ENCODE results near the gene C1QTNF7. TPM values are rescaled to one million over a fixed set of nuclear protein-coding genes. Genes with fewer than 3 reads are reported as not detected.

Gene C1QTNF7
- total and polyA plus RNA-seq, 2 donors: 0.61 to 0.94 TPM

DNA sequence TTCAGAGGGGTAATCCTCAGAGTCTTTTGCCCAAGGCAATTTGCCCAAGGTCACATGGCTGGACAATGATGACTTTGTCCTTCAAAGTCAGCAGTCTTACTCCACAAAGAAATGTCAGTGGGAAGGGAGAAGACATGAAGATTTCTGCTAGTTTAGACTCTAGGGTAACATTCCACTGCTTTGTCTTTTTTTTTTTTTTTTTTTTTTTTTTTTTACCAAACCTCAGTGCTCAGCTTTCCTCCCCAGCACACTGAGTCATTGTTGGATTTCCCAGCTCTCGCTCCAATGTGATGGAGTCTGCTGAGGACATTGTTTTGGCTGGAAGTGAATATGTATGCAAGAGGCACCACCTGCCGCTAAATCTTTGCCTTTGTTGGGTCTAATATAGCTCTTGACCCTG is 7.2 kb upstream of the C1QTNF7 start:
- H3K27ac ChIP-seq (ENCODE audit: low read depth in 1 of 2, low read length in 1 of 2): no peak overlapping the region
- H3K4me1 ChIP-seq (ENCODE audit: control insufficient read depth in 2 of 2, insufficient read depth in 2 of 2, low read length in 2 of 2): peaks cover 0 to 6% of the 10 kb centered on the region in 2 donors
- H3K4me3 ChIP-seq (ENCODE audit: low read length in 2 of 2): no peak overlapping the region
- no peak for DNase-seq (ENCODE audit: low read depth in 6 of 9, low spot score in 9 of 9)
- no peaks in the 10 kb centered on the region for H3K27me3 ChIP-seq (ENCODE audit: control insufficient read depth in 2 of 2, insufficient read depth in 1 of 2, low read length in 1 of 2)
- no peaks in the 10 kb centered on the region for H3K36me3 ChIP-seq (ENCODE audit: control insufficient read depth in 2 of 2, insufficient read depth in 2 of 2, low read length in 1 of 2)
- H3K9me3 ChIP-seq (ENCODE audit: control insufficient read depth in 2 of 2, insufficient read depth in 1 of 2, low read length in 1 of 2): no peaks in the 10 kb centered on the region
- WGBS: 49% methylated on average over 2 of the region's 2 CpGs

GRCh38 chr4:15423285-15423711 is 4.5 kb upstream of the C1QTNF7 start:
- Histone ChIP-seq H3K27ac (ENCODE audit: low read depth in 1 of 2, low read length in 1 of 2) (no peak overlapping the region), H3K9me3 (ENCODE audit: control insufficient read depth in 2 of 2, insufficient read depth in 1 of 2, low read length in 1 of 2) (no peaks in the 10 kb centered on the region), H3K4me1 (ENCODE audit: control insufficient read depth in 2 of 2, insufficient read depth in 2 of 2, low read length in 2 of 2) (no peaks in the 10 kb centered on the region), H3K4me3 (ENCODE audit: low read length in 2 of 2) (no peak overlapping the region), H3K36me3 (ENCODE audit: control insufficient read depth in 2 of 2, insufficient read depth in 2 of 2, low read length in 1 of 2) (no peaks in the 10 kb centered on the region), H3K27me3 (ENCODE audit: control insufficient read depth in 2 of 2, insufficient read depth in 1 of 2, low read length in 1 of 2) (no peaks in the 10 kb centered on the region)
- no peak for DNase-seq (ENCODE audit: low read depth in 6 of 9, low spot score in 9 of 9)
- 74% methylated on average over 5 of the region's 5 CpGs for WGBS

GRCh38 chr4:15425520-15425919 is 2.3 kb upstream of the C1QTNF7 start:
- no peak for DNase-seq (ENCODE audit: low read depth in 6 of 9, low spot score in 9 of 9)
- Histone ChIP-seq H3K36me3 (ENCODE audit: control insufficient read depth in 2 of 2, insufficient read depth in 2 of 2, low read length in 1 of 2) (no peaks in the 10 kb centered on the region), H3K27ac (ENCODE audit: low read depth in 1 of 2, low read length in 1 of 2) (no peak overlapping the region), H3K27me3 (ENCODE audit: control insufficient read depth in 2 of 2, insufficient read depth in 1 of 2, low read length in 1 of 2) (no peaks in the 10 kb centered on the region), H3K4me3 (ENCODE audit: low read length in 2 of 2) (no peak overlapping the region), H3K4me1 (ENCODE audit: control insufficient read depth in 2 of 2, insufficient read depth in 2 of 2, low read length in 2 of 2) (no peaks in the 10 kb centered on the region), H3K9me3 (ENCODE audit: control insufficient read depth in 2 of 2, insufficient read depth in 1 of 2, low read length in 1 of 2) (no peaks in the 10 kb centered on the region)
- 96% methylated on average over 2 of the region's 2 CpGs for WGBS

DNA sequence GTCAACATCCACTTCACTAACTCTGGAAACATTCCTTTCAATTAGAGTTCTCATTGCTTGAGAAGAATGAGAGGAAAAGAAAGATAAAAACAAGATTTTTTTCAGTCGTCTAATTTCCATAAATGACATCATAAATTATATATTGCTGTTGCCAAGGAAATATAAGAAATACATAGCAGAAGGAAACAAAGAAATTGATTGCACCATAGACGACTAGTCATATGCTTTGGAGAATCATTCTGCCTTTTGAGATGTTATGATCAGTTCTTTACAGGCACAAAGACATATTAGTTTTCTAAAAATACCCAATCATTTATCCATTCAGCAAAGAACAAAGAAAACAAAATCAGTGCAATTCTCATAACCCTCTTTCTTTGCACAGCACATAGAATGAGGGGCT is 672 bp upstream of the C1QTNF7 start:
- H3K4me1 ChIP-seq (ENCODE audit: control insufficient read depth in 2 of 2, insufficient read depth in 2 of 2, low read length in 2 of 2): no peaks in the 10 kb centered on the region
- no peaks in the 10 kb centered on the region for H3K9me3 ChIP-seq (ENCODE audit: control insufficient read depth in 2 of 2, insufficient read depth in 1 of 2, low read length in 1 of 2)
- H3K27ac ChIP-seq (ENCODE audit: low read depth in 1 of 2, low read length in 1 of 2): no peak overlapping the region
- H3K27me3 ChIP-seq (ENCODE audit: control insufficient read depth in 2 of 2, insufficient read depth in 1 of 2, low read length in 1 of 2): no peaks in the 10 kb centered on the region
- 96% methylated on average over 2 of the region's 2 CpGs for WGBS
- no peaks in the 10 kb centered on the region for H3K36me3 ChIP-seq (ENCODE audit: control insufficient read depth in 2 of 2, insufficient read depth in 2 of 2, low read length in 1 of 2)
- no peak for DNase-seq (ENCODE audit: low read depth in 6 of 9, low spot score in 9 of 9)
- H3K4me3 ChIP-seq (ENCODE audit: low read length in 2 of 2): no peak overlapping the region

DNA sequence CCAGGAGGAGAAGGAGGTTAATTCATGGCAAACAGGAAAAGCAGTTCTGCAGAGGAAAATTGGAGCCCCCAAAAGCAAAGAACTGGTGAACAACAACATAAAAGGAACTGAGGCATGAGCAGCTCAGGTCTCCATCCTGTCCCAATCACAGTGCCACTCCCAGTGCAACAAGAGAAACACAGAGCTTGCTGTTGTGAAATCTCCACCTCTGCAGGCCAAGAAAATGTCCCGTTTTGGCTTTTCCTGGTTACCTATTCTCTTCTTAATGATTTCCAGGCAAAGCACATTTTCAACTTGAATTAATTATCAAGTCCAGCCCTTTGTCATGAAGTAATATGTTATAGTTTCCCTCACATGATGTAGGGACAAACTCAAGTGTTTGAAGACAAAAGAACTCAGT is 778 bp downstream of the C1QTNF7 start:
- Histone ChIP-seq H3K27me3 (ENCODE audit: control insufficient read depth in 2 of 2, insufficient read depth in 1 of 2, low read length in 1 of 2) (no peaks in the 10 kb centered on the region), H3K27ac (ENCODE audit: low read depth in 1 of 2, low read length in 1 of 2) (no peak overlapping the region), H3K4me3 (ENCODE audit: low read length in 2 of 2) (no peak overlapping the region), H3K9me3 (ENCODE audit: control insufficient read depth in 2 of 2, insufficient read depth in 1 of 2, low read length in 1 of 2) (no peaks in the 10 kb centered on the region), H3K4me1 (ENCODE audit: control insufficient read depth in 2 of 2, insufficient read depth in 2 of 2, low read length in 2 of 2) (no peaks in the 10 kb centered on the region), H3K36me3 (ENCODE audit: control insufficient read depth in 2 of 2, insufficient read depth in 2 of 2, low read length in 1 of 2) (no peaks in the 10 kb centered on the region)
- DNase-seq (ENCODE audit: low read depth in 6 of 9, low spot score in 9 of 9): no peak
- 94% methylated on average over 1 of the region's 1 CpG for WGBS

DNA sequence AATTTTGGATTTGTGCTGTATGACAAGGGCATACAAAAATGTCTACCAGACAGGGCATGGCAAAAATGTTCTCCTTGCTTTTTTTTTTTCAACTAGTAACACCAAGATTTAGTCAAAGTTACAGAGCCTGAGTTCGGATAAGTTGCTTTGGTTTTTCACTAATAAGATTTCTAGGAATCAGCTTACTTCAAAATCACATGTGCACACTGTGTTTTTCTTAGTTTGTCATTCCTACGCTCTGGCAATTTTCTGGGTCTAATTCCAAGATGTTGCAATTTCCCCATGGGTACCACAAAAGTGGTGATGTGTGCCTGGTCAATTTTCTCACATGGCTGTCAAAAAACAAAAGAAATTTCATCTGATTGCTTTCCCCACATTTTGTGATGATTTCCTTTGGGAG is 6.3 kb downstream of the C1QTNF7 start:
- H3K36me3 ChIP-seq (ENCODE audit: control insufficient read depth in 2 of 2, insufficient read depth in 2 of 2, low read length in 1 of 2): no peaks in the 10 kb centered on the region
- H3K9me3 ChIP-seq (ENCODE audit: control insufficient read depth in 2 of 2, insufficient read depth in 1 of 2, low read length in 1 of 2): no peaks in the 10 kb centered on the region
- no peaks in the 10 kb centered on the region for H3K4me1 ChIP-seq (ENCODE audit: control insufficient read depth in 2 of 2, insufficient read depth in 2 of 2, low read length in 2 of 2)
- no peak overlapping the region for H3K4me3 ChIP-seq (ENCODE audit: low read length in 2 of 2)
- no peak overlapping the region for H3K27ac ChIP-seq (ENCODE audit: low read depth in 1 of 2, low read length in 1 of 2)
- WGBS: 93% methylated on average over 2 of the region's 2 CpGs
- H3K27me3 ChIP-seq (ENCODE audit: control insufficient read depth in 2 of 2, insufficient read depth in 1 of 2, low read length in 1 of 2): no peaks in the 10 kb centered on the region
- DNase-seq (ENCODE audit: low read depth in 6 of 9, low spot score in 9 of 9): no peak

DNA sequence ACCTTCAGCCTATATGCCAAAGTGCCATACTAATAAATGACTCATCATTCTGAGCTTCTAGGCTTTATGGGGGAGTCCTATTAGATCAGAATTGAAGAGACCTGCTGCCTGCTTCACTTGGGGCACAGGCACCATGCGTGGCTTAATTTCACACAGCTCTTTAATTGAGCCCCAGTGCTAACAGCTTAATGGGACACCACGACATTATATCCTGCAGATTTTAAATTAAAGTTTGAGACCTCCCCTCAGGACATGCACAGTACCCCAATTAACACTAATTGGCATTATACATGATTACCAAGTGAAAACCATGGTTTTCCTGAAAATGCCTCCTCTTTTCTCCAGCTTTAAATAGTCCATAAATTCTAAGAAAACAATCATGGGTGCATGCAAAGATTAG is 6.8 kb downstream of the C1QTNF7 start:
- Histone ChIP-seq H3K4me3 (ENCODE audit: low read length in 2 of 2) (no peak overlapping the region), H3K27ac (ENCODE audit: low read depth in 1 of 2, low read length in 1 of 2) (no peak overlapping the region), H3K36me3 (ENCODE audit: control insufficient read depth in 2 of 2, insufficient read depth in 2 of 2, low read length in 1 of 2) (no peaks in the 10 kb centered on the region), H3K4me1 (ENCODE audit: control insufficient read depth in 2 of 2, insufficient read depth in 2 of 2, low read length in 2 of 2) (no peaks in the 10 kb centered on the region), H3K27me3 (ENCODE audit: control insufficient read depth in 2 of 2, insufficient read depth in 1 of 2, low read length in 1 of 2) (no peaks in the 10 kb centered on the region), H3K9me3 (ENCODE audit: control insufficient read depth in 2 of 2, insufficient read depth in 1 of 2, low read length in 1 of 2) (no peaks in the 10 kb centered on the region)
- WGBS: 97% methylated on average over 2 of the region's 2 CpGs
- no peak for DNase-seq (ENCODE audit: low read depth in 6 of 9, low spot score in 9 of 9)

- Histone ChIP-seq H3K27ac (ENCODE audit: low read depth in 1 of 2, low read length in 1 of 2) (no peak overlapping the region), H3K9me3 (ENCODE audit: control insufficient read depth in 2 of 2, insufficient read depth in 1 of 2, low read length in 1 of 2) (no peaks in the 10 kb centered on the region), H3K27me3 (ENCODE audit: control insufficient read depth in 2 of 2, insufficient read depth in 1 of 2, low read length in 1 of 2) (no peaks in the 10 kb centered on the region), H3K4me3 (ENCODE audit: low read length in 2 of 2) (no peak overlapping the region), H3K4me1 (ENCODE audit: control insufficient read depth in 2 of 2, insufficient read depth in 2 of 2, low read length in 2 of 2) (no peaks in the 10 kb centered on the region), H3K36me3 (ENCODE audit: control insufficient read depth in 2 of 2, insufficient read depth in 2 of 2, low read length in 1 of 2) (no peaks in the 10 kb centered on the region)
- 46% methylated on average over 2 of the region's 2 CpGs for WGBS
- no peak for DNase-seq (ENCODE audit: low read depth in 6 of 9, low spot score in 9 of 9)
Observed at GRCh38 chr4:15436513-15436912, 8.7 kb downstream of the C1QTNF7 start.

DNA sequence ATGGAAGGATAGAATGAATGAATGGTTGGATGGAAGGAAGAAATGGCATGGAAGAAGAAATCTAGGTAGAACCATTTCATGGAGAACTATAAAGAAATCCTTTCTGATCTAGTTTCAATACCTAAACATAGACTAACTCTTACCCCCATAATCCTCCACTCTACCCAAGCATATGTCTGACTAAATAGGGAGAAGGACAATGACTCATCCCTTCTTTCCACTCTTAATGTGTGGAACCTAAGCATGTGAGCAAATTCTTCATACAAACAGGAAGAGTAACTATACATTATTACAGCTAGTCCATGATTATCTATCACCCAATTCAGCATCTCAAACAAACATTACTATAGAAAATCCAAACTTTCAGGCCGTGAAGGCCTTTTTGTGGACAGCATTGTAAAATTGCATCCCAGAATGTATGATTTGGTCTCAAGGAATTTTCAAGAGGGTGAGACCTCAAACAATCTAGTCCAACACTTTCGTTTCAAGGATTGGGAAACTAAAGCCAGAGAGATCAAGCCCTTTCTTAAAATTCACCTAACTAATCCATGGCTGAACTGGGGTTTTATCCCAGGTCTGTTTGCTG is 11.2 kb downstream of the C1QTNF7 start:
- Histone ChIP-seq H3K4me3 (ENCODE audit: low read length in 2 of 2) (no peak overlapping the region), H3K27ac (ENCODE audit: low read depth in 1 of 2, low read length in 1 of 2) (no peak overlapping the region), H3K36me3 (ENCODE audit: control insufficient read depth in 2 of 2, insufficient read depth in 2 of 2, low read length in 1 of 2) (no peaks in the 10 kb centered on the region)

More for the DNA sequence above, 11.2 kb downstream of the C1QTNF7 start:
- no peak for DNase-seq (ENCODE audit: low read depth in 6 of 9, low spot score in 9 of 9)
- no peaks in the 10 kb centered on the region for H3K27me3 ChIP-seq (ENCODE audit: control insufficient read depth in 2 of 2, insufficient read depth in 1 of 2, low read length in 1 of 2)
- WGBS: 96% methylated on average over 2 of the region's 2 CpGs
- no peaks in the 10 kb centered on the region for H3K4me1 ChIP-seq (ENCODE audit: control insufficient read depth in 2 of 2, insufficient read depth in 2 of 2, low read length in 2 of 2)
- H3K9me3 ChIP-seq (ENCODE audit: control insufficient read depth in 2 of 2, insufficient read depth in 1 of 2, low read length in 1 of 2): no peaks in the 10 kb centered on the region

All from thymus (tissue), 11 donors.